Activated CD8-positive, alpha-beta T cell treated with anti-CD3 and anti-CD28 coated beads for 36 hours (primary cell): Measurements from ENCODE around the gene EVI5L. TPM values are rescaled to one million over a fixed set of nuclear protein-coding genes. Genes with fewer than 3 reads are reported as not detected.

Source experiments
- ATAC-seq: fragments of 200-7000 bp; cut with Tn5 transposase; one replicate; pipeline ENCODE4 v1.10.0; 2021; ENCODE audit warnings: mild to moderate bottlenecking, moderate library complexity
- CTCF ChIA-PET: fragments of 350-600 bp; sonication (Branson Sonifier 250); formaldehyde crosslinking; loops from one replicate; lab custom pipeline; 2021; ENCODE audit warnings: antibody characterized with exemption; lab: Charles Lee
- POLR2A ChIA-PET: fragments of 350-600 bp; sonication (Branson Sonifier 250); formaldehyde crosslinking; loops from one replicate; lab custom pipeline; 2021; ENCODE audit warnings: antibody characterized with exemption; lab: Charles Lee
- DNase-seq: peaks from one replicate; pipeline ENCODE4 v3.0.0-alpha.2; 2020
- H3K27ac Mint-ChIP-seq: one replicate; pipeline ENCODE4 v1.8.0; 2021; ENCODE audit warnings: mild to moderate bottlenecking, mixed read lengths
- H3K27me3 Mint-ChIP-seq: one replicate; pipeline ENCODE4 v1.8.0; 2021; ENCODE audit warnings: mixed read lengths
- H3K36me3 Mint-ChIP-seq: one replicate; pipeline ENCODE4 v1.8.0; 2021; ENCODE audit warnings: low read depth, mixed read lengths
- H3K4me1 Mint-ChIP-seq: one replicate; pipeline ENCODE4 v1.8.0; 2021; ENCODE audit warnings: low read depth, mixed read lengths
- H3K4me3 Mint-ChIP-seq: one replicate; pipeline ENCODE4 v1.8.0; 2021; ENCODE audit warnings: mild to moderate bottlenecking, moderate library complexity, mixed read lengths
- H3K9me3 Mint-ChIP-seq: one replicate; pipeline ENCODE4 v1.8.0; 2021; ENCODE audit warnings: mixed read lengths
- intact Hi-C: fragments of 100-400 bp; cut with micrococcal nuclease; formaldehyde crosslinking; loops from one replicate; pipeline ENCODE4 v1.10.0; 2022
- total RNA-seq, 2 experiments: library from RNA; stranded (reverse); gene quantifications; one replicate each; pipeline ENCODE4 v1.2.3, GENCODE V29; 2021
- TF ChIP-seq, protein P1 (sequence below): fragments of 200-600 bp; IDR thresholded peaks from one replicate; pipeline ENCODE4 v1.8.0; 2022; ENCODE audit warnings: antibody characterized with exemption, mild to moderate bottlenecking

EVI5L gene
- total RNA-seq, 2 experiments from 2014 or later = 3.4 to 3.9 TPM

DNA sequence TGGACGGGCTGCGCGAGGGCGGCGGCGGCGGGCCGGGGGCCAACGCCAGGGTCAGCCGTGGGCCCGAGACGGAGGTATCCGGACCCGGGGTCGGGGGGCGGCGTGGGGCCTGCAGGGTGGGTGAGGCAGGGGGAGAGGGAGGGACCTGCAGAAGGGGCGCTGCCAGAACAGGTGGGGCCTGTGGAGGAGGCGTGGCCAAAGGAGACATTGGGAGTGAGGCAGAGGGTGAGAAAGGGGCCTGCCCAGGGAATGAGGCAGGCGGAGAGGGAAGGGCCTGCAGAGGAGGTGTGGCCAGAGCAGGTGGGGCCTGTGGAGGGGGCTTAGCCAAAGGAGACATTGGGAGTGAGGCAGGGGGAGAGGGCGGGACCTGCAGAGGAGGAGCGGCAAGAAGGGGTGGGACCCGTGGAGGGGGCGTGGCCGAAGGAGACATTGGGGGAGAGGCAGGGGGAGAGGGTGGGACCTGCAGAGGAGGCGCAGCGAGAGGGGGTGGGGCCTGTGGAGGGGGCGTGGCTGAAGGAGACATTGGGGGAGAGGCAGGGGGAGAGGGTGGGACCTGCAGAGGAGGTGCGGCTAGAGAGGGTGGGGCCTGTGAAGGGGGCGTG is 40.0 kb downstream of the EVI5L start:
- TF ChIP-seq, protein P1, sequence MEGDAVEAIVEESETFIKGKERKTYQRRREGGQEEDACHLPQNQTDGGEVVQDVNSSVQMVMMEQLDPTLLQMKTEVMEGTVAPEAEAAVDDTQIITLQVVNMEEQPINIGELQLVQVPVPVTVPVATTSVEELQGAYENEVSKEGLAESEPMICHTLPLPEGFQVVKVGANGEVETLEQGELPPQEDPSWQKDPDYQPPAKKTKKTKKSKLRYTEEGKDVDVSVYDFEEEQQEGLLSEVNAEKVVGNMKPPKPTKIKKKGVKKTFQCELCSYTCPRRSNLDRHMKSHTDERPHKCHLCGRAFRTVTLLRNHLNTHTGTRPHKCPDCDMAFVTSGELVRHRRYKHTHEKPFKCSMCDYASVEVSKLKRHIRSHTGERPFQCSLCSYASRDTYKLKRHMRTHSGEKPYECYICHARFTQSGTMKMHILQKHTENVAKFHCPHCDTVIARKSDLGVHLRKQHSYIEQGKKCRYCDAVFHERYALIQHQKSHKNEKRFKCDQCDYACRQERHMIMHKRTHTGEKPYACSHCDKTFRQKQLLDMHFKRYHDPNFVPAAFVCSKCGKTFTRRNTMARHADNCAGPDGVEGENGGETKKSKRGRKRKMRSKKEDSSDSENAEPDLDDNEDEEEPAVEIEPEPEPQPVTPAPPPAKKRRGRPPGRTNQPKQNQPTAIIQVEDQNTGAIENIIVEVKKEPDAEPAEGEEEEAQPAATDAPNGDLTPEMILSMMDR = no peak
- peak overlapping the region; percentile 42 for H3K4me3 Mint-ChIP-seq
- no peaks in the 10 kb centered on the region for H3K9me3 Mint-ChIP-seq
- DNase-seq (peak; percentile 76), ATAC-seq (no peak)
- H3K36me3 Mint-ChIP-seq = no peaks in the 10 kb centered on the region
- H3K4me1 Mint-ChIP-seq = peaks cover 39% of the 10 kb centered on the region
- POLR2A ChIA-PET = interaction anchor here (0.6 to 1.5 kb wide), 5 partner anchors 9 to 1201 kb away, joined by 3 to 4 read pairs (median 3); partner anchors contain the start of genes PET100 and XAB2
- intact Hi-C loops = no loop called here
- no peak overlapping the region for H3K27ac Mint-ChIP-seq
- CTCF ChIA-PET = interaction anchor here (0.6 to 1.9 kb wide), 30 partner anchors 8 to 522 kb away, joined by 3 to 27 read pairs (median 4); partner anchors contain the start of genes LRRC8E, MAP2K7, SNAPC2 and TIMM44
- H3K27me3 Mint-ChIP-seq = peaks cover 39% of the 10 kb centered on the region

DNA sequence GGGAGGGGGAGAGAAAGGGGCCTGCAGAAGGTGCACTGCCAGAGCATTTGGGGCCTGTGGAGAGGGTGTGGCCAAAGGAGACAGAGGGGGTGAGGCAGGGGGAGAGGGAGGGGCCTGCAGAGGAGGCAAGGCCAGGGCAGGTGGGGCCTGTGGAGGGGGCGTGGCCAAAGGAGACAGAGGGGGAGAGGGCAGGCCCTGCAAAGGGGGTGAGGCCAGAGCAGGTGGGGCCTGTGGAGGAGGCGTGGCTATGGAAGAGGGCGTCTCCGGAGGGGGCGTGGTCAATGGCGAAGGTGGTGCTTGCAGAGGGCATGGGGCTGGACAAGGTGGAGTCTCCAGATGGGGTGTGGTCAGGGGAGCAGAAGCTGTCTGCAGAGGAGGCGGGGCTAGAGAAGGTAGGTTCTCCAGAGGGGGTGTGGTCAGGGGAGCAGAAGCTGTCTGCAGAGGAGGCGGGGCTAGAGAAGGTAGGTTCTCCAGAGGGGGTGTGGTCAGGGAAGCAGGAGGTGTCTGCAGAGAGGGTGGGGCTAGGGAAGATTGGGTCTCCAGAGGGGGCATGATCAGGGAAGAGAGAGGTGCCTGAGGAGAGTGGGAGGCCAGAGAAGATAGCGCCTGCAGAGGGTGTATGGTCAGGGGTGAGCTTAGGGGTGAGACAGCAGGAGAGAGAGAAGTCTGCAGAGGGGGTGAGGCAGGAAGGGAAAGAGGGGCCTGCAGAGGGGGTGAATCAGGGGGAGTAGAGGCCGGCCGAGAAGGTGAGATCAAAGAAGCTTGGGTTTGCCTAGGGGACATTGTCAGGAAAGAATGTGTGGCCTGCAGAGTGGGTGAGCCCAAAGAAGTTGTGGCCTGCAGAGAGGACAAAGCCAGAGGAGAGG is 40.8 kb downstream of the EVI5L start:
- ATAC-seq = peak; percentile 14
- peak; percentile 82 for DNase-seq
- intact Hi-C loops = no loop called here
- ChIA-PET POLR2A (interaction anchor here (0.6 kb wide), 1 partner anchor 1202 kb away, joined by 3 read pairs; no protein-coding TSS in a partner anchor), CTCF (no interaction called here)
- TF ChIP-seq, protein P1 = no peak
- Mint-ChIP-seq H3K4me1 (peaks cover 35% of the 10 kb centered on the region), H3K9me3 (no peaks in the 10 kb centered on the region), H3K36me3 (no peaks in the 10 kb centered on the region), H3K4me3 (no peak overlapping the region), H3K27ac (no peak overlapping the region), H3K27me3 (peaks cover 32% of the 10 kb centered on the region)

DNA sequence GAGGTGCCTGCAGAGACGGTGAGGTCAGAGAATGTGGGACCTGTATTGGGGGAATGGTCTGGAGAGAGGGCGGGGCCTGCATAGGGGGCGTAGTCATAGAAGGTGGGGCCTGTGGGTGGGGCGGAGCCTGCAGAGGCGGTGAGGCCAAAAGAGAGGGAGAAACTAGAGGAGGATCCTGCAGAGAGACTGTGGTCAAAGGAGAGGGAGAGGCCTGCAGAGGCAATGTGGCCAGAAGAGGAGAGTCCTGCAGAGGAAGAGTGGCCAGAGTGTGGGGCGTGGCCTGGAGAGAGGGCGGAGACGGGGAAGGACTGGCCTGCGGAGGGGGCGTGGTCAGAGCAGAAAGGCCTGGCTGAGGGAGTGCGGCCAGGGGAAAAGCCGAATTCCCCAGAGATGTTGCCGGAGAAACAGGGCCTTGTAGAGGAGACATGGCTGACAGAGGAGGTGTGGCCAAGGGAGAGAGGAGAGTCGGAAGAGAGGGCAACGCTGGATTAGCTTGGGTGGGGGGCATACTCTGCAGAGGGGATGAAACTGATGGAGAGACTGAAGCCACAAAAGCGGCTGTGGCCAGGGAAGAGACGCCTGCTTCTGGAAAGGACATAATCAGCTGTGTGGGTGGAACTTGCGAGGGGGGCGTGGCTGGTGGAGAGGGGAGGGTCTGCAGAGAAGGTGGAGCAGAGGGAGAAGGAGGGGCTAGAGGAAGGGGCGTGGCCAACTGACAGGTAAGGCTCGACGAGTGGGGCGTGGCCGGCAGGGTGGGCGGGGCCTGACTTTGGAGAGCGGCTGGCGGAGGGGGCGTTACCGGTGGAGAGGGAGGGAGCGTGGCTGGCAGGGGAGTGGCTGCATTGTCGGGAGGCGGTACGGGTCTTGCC is 41.7 kb downstream of the EVI5L start:
- CTCF ChIA-PET = no interaction called here
- peak; percentile 24 for ATAC-seq
- H3K27ac Mint-ChIP-seq = no peak overlapping the region

DNA sequence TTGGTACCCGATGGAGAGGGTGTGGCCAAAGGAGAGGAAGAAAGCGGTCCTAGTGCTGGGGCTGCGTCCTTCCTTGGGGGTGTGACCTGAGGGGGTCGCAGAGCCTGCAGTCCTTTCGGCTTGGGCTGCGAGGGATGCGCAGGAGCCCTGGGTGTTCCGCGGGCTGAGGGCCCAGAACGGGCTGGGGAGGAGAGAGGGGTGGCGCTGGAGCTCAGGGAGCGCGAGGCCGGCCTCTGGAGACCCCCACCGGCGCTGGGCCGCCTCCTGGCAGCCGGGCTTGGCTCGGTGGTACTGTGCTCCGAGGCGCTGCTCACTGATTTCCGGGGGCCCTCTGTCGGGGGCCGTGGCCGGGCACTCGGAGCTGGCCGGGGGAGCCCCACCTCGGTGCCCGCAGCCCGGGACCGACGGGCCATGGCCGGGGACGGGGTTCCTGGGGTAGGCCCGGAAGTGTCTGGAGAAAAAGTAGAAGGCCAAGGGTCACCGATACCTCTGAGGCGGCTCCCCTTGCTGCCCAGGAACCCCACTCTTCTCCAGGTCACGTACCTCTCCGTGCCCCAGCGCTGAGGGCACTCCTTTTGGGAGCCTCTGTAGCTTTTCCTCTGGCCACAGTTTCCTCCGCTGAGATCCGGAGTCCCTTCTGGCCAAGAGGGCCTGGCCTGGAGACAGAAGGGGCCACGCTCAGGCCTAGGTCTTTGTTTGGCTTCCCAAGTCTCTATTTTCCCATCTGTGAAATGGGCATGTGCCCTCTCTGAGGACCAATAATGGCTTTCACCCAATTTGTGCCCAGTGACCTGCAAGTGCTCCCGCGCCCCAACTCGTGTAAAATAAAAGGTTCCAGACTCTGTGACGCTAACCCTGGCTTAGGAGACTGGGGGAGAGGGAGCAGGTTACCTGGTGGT is 42.5 kb downstream of the EVI5L start:
- POLR2A ChIA-PET = interaction anchor here (0.9 to 1.7 kb wide), 2 partner anchors 14 to 71 kb away, joined by 3 to 6 read pairs; partner anchors contain the start of gene TIMM44
- peaks cover 35% of the 10 kb centered on the region for H3K4me1 Mint-ChIP-seq
- no peaks in the 10 kb centered on the region for H3K9me3 Mint-ChIP-seq
- H3K27ac Mint-ChIP-seq = no peak overlapping the region
- ATAC-seq (no peak), DNase-seq (no peak)
- no peak overlapping the region for H3K4me3 Mint-ChIP-seq
- no peaks in the 10 kb centered on the region for H3K36me3 Mint-ChIP-seq
- CTCF ChIA-PET = no interaction called here
- H3K27me3 Mint-ChIP-seq = peaks cover 26% of the 10 kb centered on the region
- intact Hi-C loops = no loop called here
- TF ChIP-seq, protein P1 = no peak

More for the DNA sequence above, 41.7 kb downstream of the EVI5L start:
- peaks cover 32% of the 10 kb centered on the region for H3K27me3 Mint-ChIP-seq
- H3K4me1 Mint-ChIP-seq = peaks cover 35% of the 10 kb centered on the region
- no peaks in the 10 kb centered on the region for H3K36me3 Mint-ChIP-seq
- intact Hi-C loops = no loop called here
- no peaks in the 10 kb centered on the region for H3K9me3 Mint-ChIP-seq
- POLR2A ChIA-PET = interaction anchor here (0.9 to 1.7 kb wide), 2 partner anchors 13 to 72 kb away, joined by 3 to 6 read pairs; partner anchors contain the start of gene TIMM44
- TF ChIP-seq, protein P1 = no peak
- peak overlapping the region; percentile 2 for H3K4me3 Mint-ChIP-seq
- DNase-seq = peak; percentile 97
